Amniotic epithelial cell (primary cell): ENCODE data around the gene NPPC.

ENCODE experiments used
- DNase-seq: peaks from one replicate; pipeline ENCODE4 v3.0.0-alpha.2; 2010; ENCODE audit warnings: low read depth

NPPC gene

DNA sequence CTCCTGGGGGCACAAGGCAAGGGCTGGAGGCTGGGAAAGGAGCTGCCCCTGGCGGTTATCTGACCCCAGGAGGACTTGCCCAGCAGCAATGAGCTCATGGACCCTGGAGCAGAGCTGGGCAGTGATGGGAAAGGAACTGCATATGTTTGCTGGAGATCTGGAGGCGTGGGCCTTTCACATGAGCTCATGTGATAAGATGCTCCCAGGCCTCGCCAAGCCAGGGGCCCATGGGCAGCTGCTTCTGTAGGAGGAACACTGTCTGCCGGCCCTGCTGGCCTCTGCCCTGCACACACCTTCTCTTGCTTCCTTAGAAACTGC lies 9.0 kb upstream of the NPPC start:
- peak; percentile 77 for DNase-seq

DNA sequence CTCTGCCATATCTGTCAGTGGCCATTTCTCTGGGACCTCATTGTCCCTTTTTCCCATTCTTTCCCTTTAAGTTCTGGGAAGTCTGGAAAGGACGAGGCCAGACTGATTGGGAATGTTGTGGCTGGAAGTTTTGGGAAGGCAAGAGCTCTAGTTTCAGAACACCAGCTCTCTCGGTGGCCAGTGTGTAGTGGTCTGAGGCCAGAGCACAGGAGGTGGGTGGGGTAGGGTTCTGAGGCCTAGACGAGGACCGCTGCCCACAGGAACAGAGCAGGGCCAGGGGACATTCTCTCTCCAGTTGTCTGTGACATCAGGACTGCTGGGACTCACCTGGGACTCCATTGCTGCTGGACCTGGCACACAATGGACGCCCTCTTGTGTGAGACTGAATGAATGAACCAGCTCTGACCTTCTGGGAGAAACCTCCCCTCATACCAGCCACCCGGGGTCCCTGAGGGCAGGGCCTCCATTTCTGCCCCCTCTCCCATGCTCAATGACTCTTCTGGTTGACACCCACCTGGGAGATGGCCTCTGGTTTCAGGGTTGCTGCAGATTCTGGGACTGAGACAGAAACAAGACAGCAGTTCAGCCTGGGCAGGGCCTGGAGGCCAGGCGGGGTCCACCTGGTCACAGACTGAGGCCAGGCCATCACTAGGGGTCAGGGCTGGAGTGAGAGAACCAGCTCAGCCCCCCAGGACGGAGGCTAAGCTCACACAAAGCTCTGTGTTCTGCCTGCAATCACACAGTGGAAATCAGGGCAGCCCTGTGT lies 8.4 kb upstream of the NPPC start:
- no peak for DNase-seq

DNA sequence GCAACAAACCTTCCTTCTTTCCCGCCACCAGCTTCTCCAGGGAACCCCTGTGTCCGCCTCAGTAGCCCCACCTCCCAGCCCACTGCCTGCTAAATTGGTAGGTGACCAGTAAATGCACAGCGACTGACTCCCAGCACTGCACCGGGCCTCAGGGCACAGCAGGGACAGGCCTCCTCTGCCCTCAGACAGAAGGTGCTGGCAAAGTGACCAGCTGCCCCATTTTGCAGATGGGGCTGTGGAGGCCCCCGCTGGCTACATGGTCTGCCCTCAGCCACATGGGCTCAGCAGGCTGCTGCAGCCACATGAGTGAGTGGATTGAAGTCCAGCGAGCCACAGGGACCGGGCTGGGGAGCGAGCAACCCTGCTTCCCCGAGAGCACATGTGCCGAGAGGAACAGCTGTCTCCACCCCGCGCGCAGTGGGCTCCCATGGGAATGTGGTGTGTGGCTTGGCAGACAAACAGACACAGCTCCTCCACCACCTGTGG lies 7.8 kb upstream of the NPPC start:
- no peak for DNase-seq

DNA sequence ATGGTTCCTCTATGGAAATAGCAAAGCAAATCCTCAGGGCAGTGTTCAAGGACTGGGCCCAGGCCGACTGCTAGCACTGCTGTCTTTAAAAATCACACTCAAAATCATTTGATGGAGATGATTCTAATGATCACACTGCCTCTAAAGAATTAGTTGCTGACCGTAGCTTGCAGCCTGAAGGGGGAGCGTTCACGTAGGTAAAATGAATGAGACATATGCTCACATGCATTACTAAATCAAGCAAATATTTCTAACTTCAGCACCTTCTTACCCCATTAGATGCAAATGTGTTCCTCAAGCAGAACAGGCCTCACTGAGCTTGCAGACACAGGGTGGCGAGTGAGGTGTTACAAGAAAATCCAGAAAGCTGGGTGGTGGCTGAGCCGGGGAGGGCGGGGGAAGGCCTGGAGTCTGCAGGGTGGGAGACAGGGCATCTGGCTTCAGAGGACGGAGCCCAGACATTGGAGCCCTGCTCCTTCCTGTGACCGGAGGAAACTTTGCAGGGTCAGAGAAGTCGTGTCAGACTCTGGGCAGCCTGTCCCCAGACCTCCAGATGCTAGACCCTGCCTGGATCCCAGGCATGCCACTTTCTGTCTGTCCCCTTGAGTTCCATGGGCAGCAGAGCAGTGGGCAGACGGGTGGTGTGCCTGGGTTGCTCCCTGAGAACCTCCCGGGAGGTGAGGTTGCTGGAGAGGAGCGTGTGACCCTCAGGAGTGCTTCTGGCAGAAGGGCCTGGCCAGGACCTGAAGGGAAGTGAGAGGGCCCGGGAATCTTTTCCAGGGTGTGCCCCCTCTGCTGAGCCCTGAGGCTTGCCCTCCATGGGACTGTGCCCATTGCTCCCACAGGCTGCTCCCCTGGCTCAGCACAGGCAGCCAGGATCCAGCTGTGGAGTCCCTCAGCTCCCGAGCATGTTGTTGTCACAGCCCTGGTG lies 7.1 kb upstream of the NPPC start:
- DNase-seq = no peak

DNA sequence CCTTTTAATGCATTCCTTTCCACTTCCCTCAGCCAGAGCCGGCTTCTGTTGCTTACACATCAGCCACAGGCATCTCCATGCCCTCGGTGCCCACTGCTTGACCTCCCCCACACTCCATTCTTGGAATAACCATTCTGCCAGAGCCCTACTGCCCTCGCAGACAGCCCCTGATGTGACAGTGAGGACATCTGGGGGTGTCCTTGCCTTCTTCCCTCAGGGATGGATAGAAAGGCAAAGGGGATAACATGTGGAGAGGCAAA lies 6.4 kb upstream of the NPPC start:
- peak; percentile 25 for DNase-seq

DNA sequence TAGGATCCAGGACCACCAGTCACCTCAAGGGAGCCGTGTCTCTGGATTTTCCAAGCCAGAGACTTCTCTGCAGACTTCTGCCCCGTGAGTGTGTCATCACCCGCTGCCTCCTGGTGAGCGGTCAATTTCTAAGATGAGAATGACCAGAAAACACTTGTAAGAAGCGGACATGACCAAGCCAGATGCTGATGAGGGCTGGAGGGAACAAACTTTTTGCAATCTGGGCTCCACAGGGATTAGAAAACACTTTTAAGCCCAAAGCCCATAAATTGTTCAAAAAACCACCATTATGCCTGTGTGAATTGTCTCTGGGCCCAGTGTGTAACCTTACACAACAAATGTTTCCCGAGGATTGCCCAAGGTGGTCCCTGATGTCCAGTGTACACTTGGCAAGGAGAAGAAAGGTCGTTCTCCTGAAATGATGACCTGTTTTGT lies 5.3 kb upstream of the NPPC start:
- DNase-seq = no peak

DNA sequence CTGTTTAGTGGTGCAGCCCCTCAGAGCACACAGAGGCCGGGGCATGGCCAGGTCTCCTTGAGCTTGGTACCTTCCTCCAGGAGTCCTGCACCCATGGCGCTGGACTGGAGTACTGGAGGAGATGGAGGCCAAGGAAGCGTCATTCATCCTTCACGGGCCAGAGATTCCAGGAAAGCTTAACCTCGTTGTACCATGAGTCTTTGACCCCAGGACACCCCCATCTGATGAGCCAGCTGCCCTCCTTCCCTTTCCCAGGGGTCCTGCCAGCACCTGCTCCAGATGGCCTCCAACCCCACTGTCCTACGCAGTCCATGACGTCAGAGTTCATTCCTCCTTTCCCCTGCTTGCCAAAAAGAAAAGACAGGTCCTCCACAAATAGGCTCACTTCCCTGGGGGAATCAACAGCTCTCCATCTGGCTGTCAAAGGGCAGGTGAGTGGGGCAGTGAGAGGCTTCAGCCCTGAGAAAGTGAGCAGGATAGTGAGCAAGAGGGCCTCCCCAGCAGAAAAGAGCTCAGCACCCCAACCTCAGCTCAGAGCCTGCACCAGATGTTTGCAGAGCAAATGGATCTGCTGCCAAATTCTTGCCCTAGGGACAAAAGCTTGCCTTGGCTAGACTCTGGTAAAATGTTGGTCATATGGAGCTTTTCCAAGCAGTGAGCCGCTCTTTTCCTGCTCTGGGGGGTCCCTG lies 4.5 kb upstream of the NPPC start:
- DNase-seq = no peak

DNA sequence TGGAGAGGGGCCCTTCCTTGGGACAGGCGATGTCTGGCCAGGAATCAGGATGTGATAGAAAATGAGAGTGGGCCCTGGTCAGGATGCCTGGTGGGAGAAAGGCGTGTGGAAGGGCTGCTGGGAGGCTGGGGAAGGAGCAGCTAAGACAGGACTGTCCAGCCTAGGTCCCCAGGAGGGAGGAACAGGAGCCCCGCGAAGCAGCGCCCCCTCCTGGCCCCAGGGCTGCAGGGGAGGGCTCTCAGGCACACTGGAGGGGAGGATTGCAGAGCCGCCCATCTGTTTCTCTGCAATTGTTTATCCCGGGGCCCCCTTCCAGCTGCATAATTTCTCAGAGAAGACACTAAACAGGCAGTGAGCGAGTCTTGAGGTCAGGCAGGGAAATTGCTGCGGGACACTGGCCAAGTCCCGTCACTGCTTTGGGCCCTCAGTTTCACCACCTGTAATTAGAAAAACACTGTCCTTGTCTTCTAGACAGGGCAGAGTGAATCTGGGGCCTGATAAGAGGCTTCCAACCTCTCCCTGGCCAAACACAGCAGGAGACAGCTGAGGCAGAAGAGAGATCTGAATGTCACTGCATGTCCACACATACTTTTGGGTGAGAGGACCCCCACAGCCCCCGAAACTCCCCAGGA lies 3.9 kb upstream of the NPPC start:
- peak; percentile 19 for DNase-seq

DNA sequence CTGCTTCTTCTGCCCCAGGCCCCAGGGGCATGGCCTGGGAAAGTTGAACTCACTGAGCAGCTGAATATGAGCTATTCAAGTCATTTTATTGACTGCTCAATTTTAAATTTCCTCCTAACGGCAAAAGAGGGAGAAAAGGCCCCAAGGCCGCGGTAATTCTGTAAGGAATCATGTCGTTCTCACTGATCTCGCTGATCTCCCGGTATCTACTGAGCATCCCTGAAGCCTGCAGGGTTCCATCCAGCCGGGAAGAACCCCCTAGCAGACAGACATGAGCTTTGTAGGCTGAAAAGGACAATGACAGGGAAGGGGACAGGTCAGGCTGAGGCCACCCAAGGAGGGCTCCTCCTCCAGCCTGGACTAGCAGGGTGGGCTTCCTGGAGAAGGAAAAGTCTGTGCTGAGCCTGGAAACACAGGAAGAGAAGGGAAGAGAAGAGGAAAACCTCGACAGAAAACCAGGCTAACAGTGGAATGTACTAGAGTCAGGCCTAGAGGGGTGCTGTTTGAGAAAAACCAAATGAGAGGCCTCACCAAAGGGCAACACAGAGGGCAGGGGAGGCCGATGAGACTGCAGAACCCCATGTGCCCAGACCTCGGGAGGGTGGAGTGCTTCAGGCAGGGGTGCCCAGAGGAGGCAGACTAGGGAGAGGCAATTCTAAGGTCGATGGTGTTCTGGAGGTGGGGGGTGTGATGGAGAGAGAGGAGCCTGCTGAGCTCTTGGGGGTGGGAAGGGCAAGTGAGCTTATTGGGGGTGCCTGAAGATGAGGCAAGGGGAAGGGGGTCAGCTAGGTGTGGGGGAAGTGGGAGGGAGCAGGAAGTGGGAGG lies 2.9 kb upstream of the NPPC start:
- DNase-seq = no peak

DNA sequence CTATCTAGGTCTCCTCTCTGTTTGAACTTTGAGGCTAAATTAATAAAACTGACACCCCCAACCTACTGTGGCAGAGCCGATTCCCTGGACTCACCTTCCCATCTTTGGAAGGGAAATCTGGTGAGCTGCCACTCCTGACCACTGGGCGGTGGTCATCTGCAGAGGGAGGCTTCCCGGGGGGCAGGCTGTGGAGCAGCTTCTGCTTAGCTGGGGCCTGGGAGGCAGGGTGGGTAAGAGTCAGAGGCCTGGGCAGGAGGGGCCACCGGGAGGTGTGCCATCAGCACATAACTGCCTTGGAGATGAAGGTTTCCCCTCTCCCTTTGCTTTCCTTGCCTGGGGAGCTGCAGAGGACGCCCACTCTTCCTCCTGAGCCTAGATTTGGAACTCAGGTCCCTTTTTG lies 2.3 kb upstream of the NPPC start:
- no peak for DNase-seq

DNA sequence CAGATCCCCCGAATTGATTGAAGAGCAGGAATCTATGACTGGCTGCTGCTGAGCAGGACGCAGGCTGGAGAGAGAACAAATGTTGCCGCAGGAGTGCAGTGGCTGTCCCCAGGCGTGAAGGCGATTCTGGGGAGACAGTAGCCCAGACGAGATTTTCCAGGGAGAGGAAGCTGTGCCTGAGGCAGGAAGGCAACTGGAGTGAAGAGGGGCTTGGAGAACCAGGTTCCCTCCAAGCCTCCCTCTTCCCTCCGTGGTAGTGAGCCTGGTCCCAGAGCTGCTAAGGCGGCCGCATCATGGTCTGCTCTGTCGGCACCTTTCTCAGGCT lies 1.3 kb upstream of the NPPC start:
- DNase-seq = no peak

DNA sequence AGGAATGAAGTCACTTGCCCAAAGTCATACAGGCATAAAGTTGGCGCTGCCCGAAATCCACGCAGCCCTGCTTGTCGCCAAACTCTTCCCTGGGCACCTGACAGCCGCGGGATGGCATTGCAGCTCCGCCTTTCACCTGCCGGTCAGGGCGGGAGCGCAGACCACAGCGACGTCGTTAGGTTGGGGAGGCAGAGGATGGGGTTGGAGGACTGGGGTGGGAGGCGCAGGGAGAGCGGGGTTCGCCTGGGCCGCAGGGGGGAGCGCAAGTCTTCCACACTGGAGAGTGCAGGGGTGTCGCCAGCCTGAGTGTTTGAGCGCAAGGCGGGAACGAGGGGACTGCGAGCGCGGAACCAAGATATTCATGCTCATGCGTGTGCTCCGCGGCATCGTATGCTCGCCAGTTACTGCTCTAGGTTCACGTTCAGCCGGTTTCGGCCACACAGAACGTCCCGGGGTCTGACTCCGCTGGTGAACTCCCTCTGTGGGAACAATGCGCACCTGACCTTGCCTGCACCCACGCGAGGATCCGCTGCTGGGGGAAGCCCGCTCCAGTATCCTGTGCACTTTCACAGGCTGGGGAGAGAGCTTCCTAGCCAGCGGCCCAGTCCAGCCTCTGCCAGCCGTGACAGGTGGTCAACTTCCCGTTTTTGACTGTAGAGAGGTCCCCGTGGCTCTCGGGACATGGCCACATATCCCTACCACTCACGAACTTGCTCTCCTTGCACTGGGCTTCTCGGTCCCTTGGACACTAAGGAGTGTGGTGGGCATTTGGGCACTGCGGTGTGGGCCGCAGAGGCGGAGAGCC lies 767 bp upstream of the NPPC start:
- DNase-seq = no peak

DNA sequence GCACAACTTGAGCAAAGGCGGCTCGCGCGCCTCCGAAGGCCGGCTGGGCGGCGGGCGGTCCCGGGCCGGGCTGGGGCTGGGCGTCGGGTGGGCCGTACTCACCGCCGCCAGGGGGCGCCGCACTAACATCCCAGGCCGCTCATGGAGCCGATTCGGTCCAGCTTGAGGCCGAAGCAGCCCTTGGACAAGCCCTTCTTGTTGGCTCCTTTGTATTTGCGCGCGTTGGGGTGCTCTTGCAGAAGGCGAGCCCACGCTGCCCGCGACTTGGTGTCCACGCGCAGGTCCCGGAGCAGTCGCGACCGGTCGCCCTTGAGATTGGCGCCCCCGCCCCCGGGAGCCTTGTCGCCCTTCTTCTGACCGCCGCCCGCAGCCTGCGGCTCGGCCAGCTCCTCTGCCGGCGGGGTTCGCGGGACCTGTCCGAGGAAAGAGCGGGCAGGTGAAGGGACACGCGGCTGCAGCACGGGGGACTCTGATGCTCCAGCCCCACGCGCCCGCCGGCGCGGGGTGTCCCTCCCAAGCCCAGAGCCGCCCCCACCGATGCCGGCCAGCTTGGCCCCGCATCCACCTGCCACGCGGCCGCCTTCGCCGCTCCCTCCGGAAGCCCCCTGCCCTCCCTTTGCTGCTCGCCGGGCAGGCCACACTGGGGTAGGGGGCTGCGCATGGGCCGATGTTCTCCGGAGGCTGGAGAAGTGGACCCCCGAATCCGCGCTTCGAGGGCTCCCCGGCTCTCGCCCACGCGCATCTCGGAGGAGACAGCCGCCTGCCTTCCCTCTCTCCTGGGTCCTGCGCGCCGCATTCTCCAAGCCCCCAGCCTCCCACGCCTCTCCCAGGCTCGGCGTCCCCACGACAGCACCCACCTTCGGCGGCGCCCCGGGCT lies 655 bp downstream of the NPPC start:
- peak; percentile 80 for DNase-seq

DNA sequence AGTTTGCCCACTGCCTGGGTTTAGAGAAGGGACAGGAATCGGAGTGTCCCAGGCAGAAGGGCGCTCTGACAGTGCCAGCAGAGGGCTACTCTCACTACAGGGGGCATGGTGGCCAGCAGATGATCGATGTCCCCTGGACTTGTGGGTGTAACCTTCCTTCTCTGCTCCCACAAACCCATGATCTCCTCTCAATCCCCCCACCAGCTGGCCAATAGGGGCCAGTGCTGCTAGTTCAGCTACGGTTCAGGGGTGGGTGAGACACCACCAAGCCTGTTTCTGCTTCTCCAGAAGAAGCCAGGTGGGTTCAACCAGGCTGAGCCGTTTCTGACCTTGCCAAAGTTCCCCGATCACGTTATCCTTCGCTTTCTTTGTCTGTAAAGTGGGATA lies 1.3 kb downstream of the NPPC start:
- no peak for DNase-seq

DNA sequence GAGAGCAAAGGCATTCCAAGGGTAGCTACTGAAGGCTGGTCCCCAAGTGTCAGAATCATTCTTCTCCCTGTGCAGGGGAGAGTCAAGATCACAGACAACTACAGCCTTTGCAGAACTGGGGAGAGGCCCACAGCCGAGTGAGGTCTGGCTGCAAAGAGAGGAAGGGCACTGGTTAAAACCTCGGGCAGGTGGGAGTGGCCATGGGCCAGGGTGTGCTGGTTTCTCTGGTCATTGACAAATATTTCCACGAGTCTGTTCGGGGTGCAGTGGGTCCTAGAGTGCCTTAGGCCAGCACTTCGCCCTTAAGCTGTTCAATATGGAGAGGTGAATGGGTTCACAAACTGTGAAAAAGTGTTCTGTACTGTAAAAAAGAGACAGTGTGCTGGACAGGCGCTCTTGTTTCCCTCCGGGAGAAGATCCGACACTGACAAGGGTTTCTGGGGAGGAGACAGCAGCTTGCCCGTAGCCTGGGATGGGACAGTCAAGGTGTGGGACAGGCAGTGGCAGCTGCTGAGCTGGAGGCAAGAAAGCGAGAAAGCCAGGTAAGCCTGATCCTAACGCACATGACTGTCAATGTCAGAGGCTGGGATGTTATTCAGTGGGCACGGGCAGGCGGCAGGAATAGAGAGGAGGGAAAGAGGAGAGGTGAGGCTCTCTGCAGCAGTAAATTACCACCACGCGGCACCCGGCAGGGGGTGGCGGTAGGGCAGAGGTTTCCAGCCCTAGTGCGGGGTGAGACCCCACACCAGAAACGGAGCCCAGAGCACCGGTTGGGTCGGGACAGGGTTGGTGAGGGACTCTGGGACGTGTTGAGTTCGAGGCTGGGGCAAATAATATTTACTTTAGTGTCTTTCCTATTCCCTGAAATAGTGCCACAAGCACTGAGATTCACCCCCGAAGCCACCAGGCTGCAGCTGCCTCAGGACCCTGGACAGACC lies 2.0 kb downstream of the NPPC start:
- DNase-seq = no peak

DNA sequence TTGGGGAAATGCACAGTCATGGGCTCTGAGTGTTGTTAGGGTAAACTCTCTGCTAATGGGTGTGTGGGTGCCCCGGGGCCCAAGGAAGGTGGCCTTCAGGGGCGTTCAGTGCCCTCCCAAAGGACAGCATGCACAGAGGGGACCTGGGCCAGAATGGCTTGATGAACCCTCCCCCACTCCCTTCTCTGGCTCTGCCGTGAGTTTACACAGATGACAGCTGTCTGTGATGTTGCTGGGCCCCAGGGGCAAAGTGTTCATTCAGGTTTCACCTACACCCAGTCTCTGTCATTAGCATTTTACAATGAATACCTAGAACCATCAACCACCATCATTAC lies 3.2 kb downstream of the NPPC start:
- no peak for DNase-seq

DNA sequence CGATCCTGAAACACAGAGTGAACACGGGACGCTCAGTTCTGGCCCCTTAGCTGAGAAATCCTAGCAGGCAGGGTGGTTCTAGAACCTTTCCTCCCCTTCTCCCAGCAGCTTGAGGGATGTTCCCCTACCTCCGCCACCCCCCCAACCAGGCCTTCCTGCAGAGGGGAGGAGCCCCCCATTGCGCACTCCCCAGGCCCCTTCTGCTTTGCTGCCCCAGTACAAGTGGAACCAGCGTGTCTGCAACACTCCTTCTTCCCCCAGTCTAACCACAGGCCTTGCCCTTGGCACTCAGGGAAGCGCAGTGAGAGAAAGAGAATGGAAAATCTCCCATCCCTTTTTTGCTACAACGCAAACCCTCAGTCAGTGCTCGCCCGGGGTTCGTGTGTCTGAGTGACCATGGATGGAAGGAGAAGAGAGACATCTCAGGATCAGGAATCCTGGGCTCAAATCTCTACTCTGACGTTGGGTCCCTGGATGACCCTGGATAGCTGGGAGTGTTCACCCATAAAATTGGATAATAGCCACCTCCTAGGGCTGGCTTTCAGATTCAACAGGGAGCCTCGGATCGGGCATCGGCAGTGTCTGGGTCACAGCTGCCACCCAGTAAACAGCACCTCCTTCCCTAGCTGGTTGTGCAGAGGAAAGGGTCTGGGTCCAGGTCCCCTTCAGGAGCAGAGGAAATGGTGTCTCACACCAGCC lies 3.7 kb downstream of the NPPC start:
- no peak for DNase-seq

DNA sequence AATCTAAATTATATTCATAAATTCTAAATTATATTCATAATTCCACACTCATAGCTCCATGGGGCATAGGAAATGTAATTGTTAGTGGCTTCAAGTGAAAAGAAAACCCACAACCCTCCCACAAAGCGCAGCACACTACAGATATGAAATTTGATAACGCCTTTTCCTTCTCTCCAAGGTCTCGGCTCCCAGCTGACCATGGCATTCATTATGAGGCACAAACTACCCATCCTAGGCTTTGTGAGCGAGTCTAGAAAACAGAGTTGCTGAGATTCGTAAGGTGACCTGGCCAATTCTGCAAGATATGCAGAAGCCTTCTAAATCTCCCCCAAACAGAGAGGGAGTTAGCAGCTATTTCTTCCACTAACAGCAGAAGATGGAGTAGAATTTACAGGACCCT lies 5.4 kb downstream of the NPPC start:
- DNase-seq = no peak
